Ovary (tissue), 3 donors: ENCODE measurements around the gene CDK19.

Source experiments
- CTCF ChIP-seq, 3 donors: fragments of 450-650 bp in 2 of 3; fragments of 200-600 bp in 1 of 3; IDR thresholded peaks; one replicate each; pipeline versions ENCODE4 v1.5.1 to v1.8.0; 2016 to 2022; ENCODE audit warnings: antibody characterized with exemption in 3 of 3, mild to moderate bottlenecking in 1 of 3
- EP300 ChIP-seq: sonication (generic); formaldehyde crosslinking; IDR thresholded peaks from one replicate; pipeline ENCODE4 v1.6.1; 2017; ENCODE audit warnings: antibody characterized with exemption
- POLR2A ChIP-seq: fragments of 450-650 bp; IDR thresholded peaks from one replicate; pipeline ENCODE4 v1.6.1; 2017; ENCODE audit warnings: antibody characterized with exemption, mild to moderate bottlenecking, moderate library complexity
- donor health status: DM: no; HTN: no; CAD: no.

GRCh38 chr6:110852773-110853172 lies 37.5 kb upstream of the CDK19 start:
- TF ChIP-seq POLR2A (no peak), EP300 (no peak), CTCF (IDR thresholded peaks at IDR 0.05) (no peak)
